ENCODE data around the gene ETDC. TPM values are rescaled to one million over a fixed set of nuclear protein-coding genes. Genes with fewer than 3 reads are reported as not detected.

Gene ETDC
- not detected in 2 replicates for polyA plus RNA-seq

GRCh38 chrX:135309430-135309923 lies at the start of gene ETDC:
Gene ETDC (plus strand): TSS chrX:135309480. CDS start chrX:135309480, 0 bp downstream.

Other genes starting within 250 kb of the ETDC start
- 2.4 TPM in 1 of 2 replicates, not detected in the other for gene SMIM10L2B, start 210.8 kb upstream of the ETDC start, polyA plus RNA-seq
- not detected in 2 replicates for gene ETDB, start 189.0 kb upstream of the ETDC start, polyA plus RNA-seq
- 0.22 TPM in 1 of 2 replicates, not detected in the other for gene CT55, start 138.1 kb upstream of the ETDC start, polyA plus RNA-seq
- gene ETDA, start 57.4 kb upstream of the ETDC start, polyA plus RNA-seq: not detected in 2 replicates
- 1.5 and 3.4 TPM in 2 replicates for gene ZNF75D, start 34.6 kb downstream of the ETDC start, polyA plus RNA-seq
- 4.0 and 4.7 TPM in 2 replicates for gene ZNF449, start 35.3 kb downstream of the ETDC start, polyA plus RNA-seq
- 0.73 and 1.5 TPM in 2 replicates for gene SMIM10L2A, start 112.5 kb downstream of the ETDC start, polyA plus RNA-seq
- gene INTS6L, start 211.2 kb downstream of the ETDC start, polyA plus RNA-seq: 4.0 and 8.4 TPM in 2 replicates

Measured in Purkinje cell (primary cell).